Activated CD8-positive, alpha-beta T cell treated with anti-CD3 and anti-CD28 coated beads, Interleukin-2, amount 10 ng/mL, durations not matched to agents 7 days and 5 days (primary cell): ENCODE data around the gene CFAP300. TPM values are rescaled to one million over a fixed set of nuclear protein-coding genes. Genes with fewer than 3 reads are reported as not detected.
A peak's percentile ranks its signal among the peaks of the same experiment; 100 is the strongest.

Source experiments
- ATAC-seq: fragments of 150-1000 bp; cut with Tn5 transposase; one replicate; pipeline ENCODE4 v1.10.0; 2021; ENCODE audit warnings: moderate library complexity
- CTCF ChIA-PET: fragments of 350-600 bp; sonication (Branson Sonifier 250); formaldehyde crosslinking; loops from one replicate; lab custom pipeline; 2021; ENCODE audit warnings: antibody characterized with exemption; lab: Charles Lee
- POLR2A ChIA-PET: fragments of 350-600 bp; sonication (Branson Sonifier 250); formaldehyde crosslinking; loops from one replicate; lab custom pipeline; 2021; ENCODE audit warnings: antibody characterized with exemption; lab: Charles Lee
- DNase-seq: peaks from one replicate; pipeline ENCODE4 v3.0.0-alpha.2; 2020
- H3K27ac Mint-ChIP-seq: one replicate; pipeline ENCODE4 v1.8.0; 2021; ENCODE audit warnings: mild to moderate bottlenecking, mixed read lengths
- H3K27me3 Mint-ChIP-seq: one replicate; pipeline ENCODE4 v1.8.0; 2021; ENCODE audit warnings: low read depth, mixed read lengths
- H3K36me3 Mint-ChIP-seq: one replicate; pipeline ENCODE4 v1.8.0; 2021; ENCODE audit warnings: low read depth, mixed read lengths
- H3K4me1 Mint-ChIP-seq: one replicate; pipeline ENCODE4 v1.8.0; 2021; ENCODE audit warnings: low read depth, mixed read lengths
- H3K4me3 Mint-ChIP-seq: one replicate; pipeline ENCODE4 v1.8.0; 2021; ENCODE audit warnings: mild to moderate bottlenecking, mixed read lengths
- H3K9me3 Mint-ChIP-seq: one replicate; pipeline ENCODE4 v1.8.0; 2022; ENCODE audit warnings: mixed read lengths; ENCODE audit not compliant: insufficient read depth
- total RNA-seq, 2 experiments: library from RNA; stranded (reverse); gene quantifications; one replicate each; pipeline ENCODE4 v1.2.3, GENCODE V29; 2021

The CFAP300 gene
- total RNA-seq: not detected

GRCh38 chr11:102047305-102047924 lies at the start of gene CFAP300:
Gene CFAP300 (plus strand): TSS chr11:102047437. CDS start chr11:102047471, 34 bp downstream.
- no peak within 1 kb of the TSS for H3K27ac Mint-ChIP-seq
- no peaks in the 10 kb centered on the region for H3K36me3 Mint-ChIP-seq
- peak; percentile 88 for ATAC-seq
- H3K4me3 Mint-ChIP-seq: peak within 1 kb of the TSS; percentile 40
- ChIA-PET POLR2A (no interaction called here), CTCF (no interaction called here)
- H3K9me3 Mint-ChIP-seq: no peaks in the 10 kb centered on the region
- peaks cover 32% of the 10 kb centered on the region for H3K27me3 Mint-ChIP-seq
- peaks cover 9% of the 10 kb centered on the region for H3K4me1 Mint-ChIP-seq
- peak; percentile 62 for DNase-seq

- no peaks in the 10 kb centered on the region for H3K36me3 Mint-ChIP-seq
- ChIA-PET CTCF (no interaction called here), POLR2A (no interaction called here)
- H3K9me3 Mint-ChIP-seq: no peaks in the 10 kb centered on the region
- DNase-seq: no peak
- H3K4me3 Mint-ChIP-seq: no peak overlapping the region
- ATAC-seq: no peak
- peaks cover 2% of the 10 kb centered on the region for H3K4me1 Mint-ChIP-seq
- no peaks in the 10 kb centered on the region for H3K27me3 Mint-ChIP-seq
- H3K27ac Mint-ChIP-seq: no peak overlapping the region
Observed at GRCh38 chr11:102001657-102002338, 45.4 kb upstream of the CFAP300 start.

GRCh38 chr11:102004220-102004619 lies 43.0 kb upstream of the CFAP300 start:
- H3K36me3 Mint-ChIP-seq: no peaks in the 10 kb centered on the region
- POLR2A ChIA-PET: no interaction called here
- CTCF ChIA-PET: no interaction called here

GRCh38 chr11:102005306-102005705 lies 41.9 kb upstream of the CFAP300 start:
- DNase-seq (no peak), ATAC-seq (no peak)
- H3K9me3 Mint-ChIP-seq: no peaks in the 10 kb centered on the region
- ChIA-PET CTCF (interaction anchor here (1.4 to 3.9 kb wide), 2 partner anchors 10 to 143 kb away, joined by 3 to 89 read pairs; no protein-coding TSS in a partner anchor), POLR2A (no interaction called here)
- peaks cover 2% of the 10 kb centered on the region for H3K4me1 Mint-ChIP-seq
- H3K36me3 Mint-ChIP-seq: no peaks in the 10 kb centered on the region
- peaks cover 6% of the 10 kb centered on the region for H3K27me3 Mint-ChIP-seq
- H3K4me3 Mint-ChIP-seq: no peak overlapping the region
- H3K27ac Mint-ChIP-seq: no peak overlapping the region

More at GRCh38 chr11:102004220-102004619, 43.0 kb upstream of the CFAP300 start:
- H3K9me3 Mint-ChIP-seq: no peaks in the 10 kb centered on the region
- no peak for DNase-seq
- H3K4me3 Mint-ChIP-seq: no peak overlapping the region
- no peaks in the 10 kb centered on the region for H3K27me3 Mint-ChIP-seq
- H3K4me1 Mint-ChIP-seq: peaks cover 2% of the 10 kb centered on the region
- H3K27ac Mint-ChIP-seq: no peak overlapping the region
- no peak for ATAC-seq

- H3K4me1 Mint-ChIP-seq: peaks cover 2% of the 10 kb centered on the region
- H3K36me3 Mint-ChIP-seq: no peaks in the 10 kb centered on the region
- no peak overlapping the region for H3K27ac Mint-ChIP-seq
- DNase-seq (no peak), ATAC-seq (no peak)
- no peaks in the 10 kb centered on the region for H3K9me3 Mint-ChIP-seq
- CTCF ChIA-PET: interaction anchor here (1.0 to 3.9 kb wide), 18 partner anchors 10 to 659 kb away, joined by 3 to 89 read pairs (median 4); partner anchors contain the start of gene CEP126
- H3K27me3 Mint-ChIP-seq: peaks cover 6% of the 10 kb centered on the region
- POLR2A ChIA-PET: interaction anchor here (1.0 kb wide), 1 partner anchor 146 kb away, joined by 4 read pairs; no protein-coding TSS in a partner anchor
- H3K4me3 Mint-ChIP-seq: no peak overlapping the region
Observed at GRCh38 chr11:102006835-102007566, 40.2 kb upstream of the CFAP300 start.

GRCh38 chr11:102007567-102008437 lies 39.4 kb upstream of the CFAP300 start:
- Mint-ChIP-seq H3K27ac (no peak overlapping the region), H3K9me3 (no peaks in the 10 kb centered on the region), H3K27me3 (peaks cover 10% of the 10 kb centered on the region), H3K4me1 (peaks cover 4% of the 10 kb centered on the region), H3K36me3 (no peaks in the 10 kb centered on the region), H3K4me3 (no peak overlapping the region)
- ATAC-seq (peak; percentile 60), DNase-seq (no peak)
- ChIA-PET CTCF (interaction anchor here (0.7 to 3.9 kb wide), 20 partner anchors 9 to 658 kb away, joined by 3 to 89 read pairs (median 4); partner anchors contain the start of gene CEP126), POLR2A (interaction anchor here (1.0 kb wide), 1 partner anchor 147 kb away, joined by 4 read pairs; no protein-coding TSS in a partner anchor)

- CTCF ChIA-PET: interaction anchor here (0.6 kb wide), 1 partner anchor 308 kb away, joined by 3 read pairs; no protein-coding TSS in a partner anchor
- Mint-ChIP-seq H3K4me3 (no peak overlapping the region), H3K9me3 (no peaks in the 10 kb centered on the region), H3K36me3 (no peaks in the 10 kb centered on the region), H3K27me3 (peaks cover 10% of the 10 kb centered on the region), H3K27ac (no peak overlapping the region), H3K4me1 (peaks cover 5% of the 10 kb centered on the region)
- no peak for DNase-seq
- no peak for ATAC-seq
- POLR2A ChIA-PET: no interaction called here
Observed at GRCh38 chr11:102010776-102011494, 36.3 kb upstream of the CFAP300 start.

- POLR2A ChIA-PET: interaction anchor here (0.6 kb wide), 1 partner anchor 17 kb away, joined by 3 read pairs; no protein-coding TSS in a partner anchor
- no peaks in the 10 kb centered on the region for H3K36me3 Mint-ChIP-seq
- H3K4me3 Mint-ChIP-seq: no peak overlapping the region
- ATAC-seq (peak; percentile 73), DNase-seq (peak; percentile 35)
- H3K27me3 Mint-ChIP-seq: peaks cover 10% of the 10 kb centered on the region
- CTCF ChIA-PET: interaction anchor here (1.4 to 1.9 kb wide), 2 partner anchors 151 to 654 kb away, joined by 3 to 10 read pairs; no protein-coding TSS in a partner anchor
- H3K9me3 Mint-ChIP-seq: no peaks in the 10 kb centered on the region
- peaks cover 5% of the 10 kb centered on the region for H3K4me1 Mint-ChIP-seq
- no peak overlapping the region for H3K27ac Mint-ChIP-seq
Observed at GRCh38 chr11:102012946-102013345, 34.3 kb upstream of the CFAP300 start.

GRCh38 chr11:102014756-102015155 lies 32.5 kb upstream of the CFAP300 start:
- Mint-ChIP-seq H3K9me3 (no peaks in the 10 kb centered on the region), H3K27ac (no peak overlapping the region), H3K36me3 (no peaks in the 10 kb centered on the region), H3K27me3 (peaks cover 9% of the 10 kb centered on the region), H3K4me1 (peaks cover 5% of the 10 kb centered on the region), H3K4me3 (no peak overlapping the region)
- ChIA-PET POLR2A (no interaction called here), CTCF (interaction anchor here (1.3 to 1.5 kb wide), 2 partner anchors 9 to 10 kb away, joined by 3 to 4 read pairs; no protein-coding TSS in a partner anchor)
- DNase-seq (no peak), ATAC-seq (no peak)

GRCh38 chr11:102017026-102017425 lies 30.2 kb upstream of the CFAP300 start:
- peaks cover 4% of the 10 kb centered on the region for H3K27me3 Mint-ChIP-seq
- no peak overlapping the region for H3K4me3 Mint-ChIP-seq
- DNase-seq (no peak), ATAC-seq (no peak)
- H3K27ac Mint-ChIP-seq: no peak overlapping the region
- POLR2A ChIA-PET: no interaction called here
- H3K36me3 Mint-ChIP-seq: no peaks in the 10 kb centered on the region
- CTCF ChIA-PET: interaction anchor here (1.7 kb wide), 1 partner anchor 9 kb away, joined by 7 read pairs; no protein-coding TSS in a partner anchor
- peaks cover 5% of the 10 kb centered on the region for H3K4me1 Mint-ChIP-seq
- no peaks in the 10 kb centered on the region for H3K9me3 Mint-ChIP-seq
